ENCODE data around the gene NLRC5.
"Not testable (repeated sequence)": the region's sequence is repeated elsewhere in the genome, so short reads cannot be mapped to it uniquely, and the experiment has no call there.

DNA sequence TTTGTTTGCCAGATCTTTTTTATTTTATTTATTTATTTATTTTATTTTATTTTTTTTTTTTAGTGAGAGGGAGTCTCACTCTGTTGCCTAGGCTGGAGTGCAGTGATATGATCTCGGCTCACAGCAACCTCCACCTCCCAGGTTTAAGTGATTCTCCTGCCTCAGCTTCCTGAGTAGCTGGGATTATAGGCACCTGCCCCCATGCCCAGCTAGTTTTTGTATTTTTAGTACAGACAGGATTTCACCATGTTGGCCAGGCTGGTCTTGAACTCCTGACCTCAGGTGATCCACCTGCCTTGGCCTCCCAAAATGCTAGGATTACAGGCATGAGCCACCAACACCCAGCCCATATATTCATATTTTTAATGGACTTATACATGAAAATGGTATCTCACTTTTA, 3.1 kb downstream of the NLRC5 start:
- TF ChIP-seq CTCF, EZH2, EZH2phosphoT487 (IDR thresholded peaks at IDR 0.05): not testable (repeated sequence)

All from neural progenitor cell (in vitro differentiated cells).